Measurements from ENCODE around the gene TBCK.

Gene TBCK

DNA sequence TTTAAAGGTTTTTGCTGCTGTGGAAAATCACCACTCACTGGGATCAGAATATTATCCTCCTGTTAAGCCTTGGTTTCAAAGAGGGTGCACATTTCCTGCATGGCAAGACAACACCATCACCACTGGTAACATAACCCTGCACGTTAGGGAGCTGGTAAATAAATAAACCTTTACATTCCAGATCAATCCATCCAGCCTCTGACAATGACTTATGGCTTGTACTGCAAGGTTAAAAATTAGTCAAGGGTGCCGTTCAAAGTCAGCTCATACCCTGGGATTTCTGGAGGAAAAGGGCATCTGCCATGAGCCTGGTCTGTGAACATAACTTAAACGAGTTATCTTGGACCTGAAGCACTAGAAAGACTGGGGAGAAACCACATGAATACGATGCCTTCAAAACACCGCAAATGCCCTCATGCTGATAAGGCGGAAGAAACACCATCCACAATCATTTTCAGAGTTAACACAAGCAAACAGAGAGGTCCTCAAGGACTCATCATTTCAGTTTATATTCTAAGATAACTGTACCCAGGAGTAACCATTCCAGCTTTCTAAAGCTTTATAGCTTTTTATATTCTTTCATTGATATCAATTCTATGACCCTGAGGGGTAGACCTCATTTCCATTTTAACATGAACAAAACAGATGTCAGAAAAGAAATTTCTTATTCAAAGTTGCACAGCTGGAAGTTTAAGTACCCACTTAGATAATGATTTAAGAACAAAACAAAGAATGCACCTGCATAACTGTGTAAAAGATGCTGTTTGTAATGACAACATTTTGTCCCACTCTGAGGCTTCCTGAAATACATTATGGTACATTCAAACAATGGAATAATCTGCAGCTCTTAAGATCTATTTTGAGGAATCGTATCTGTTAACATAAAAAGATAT, 317.6 kb downstream of the TBCK start:
- no peak for DNase-seq (ENCODE audit: low read depth in 2 of 2)
- no peak overlapping the region for H3K4me3 ChIP-seq (replicated peaks in 1 of 2; ENCODE audit: low read depth in 2 of 2, low read length in 2 of 2)
- TF ChIP-seq, protein P1, sequence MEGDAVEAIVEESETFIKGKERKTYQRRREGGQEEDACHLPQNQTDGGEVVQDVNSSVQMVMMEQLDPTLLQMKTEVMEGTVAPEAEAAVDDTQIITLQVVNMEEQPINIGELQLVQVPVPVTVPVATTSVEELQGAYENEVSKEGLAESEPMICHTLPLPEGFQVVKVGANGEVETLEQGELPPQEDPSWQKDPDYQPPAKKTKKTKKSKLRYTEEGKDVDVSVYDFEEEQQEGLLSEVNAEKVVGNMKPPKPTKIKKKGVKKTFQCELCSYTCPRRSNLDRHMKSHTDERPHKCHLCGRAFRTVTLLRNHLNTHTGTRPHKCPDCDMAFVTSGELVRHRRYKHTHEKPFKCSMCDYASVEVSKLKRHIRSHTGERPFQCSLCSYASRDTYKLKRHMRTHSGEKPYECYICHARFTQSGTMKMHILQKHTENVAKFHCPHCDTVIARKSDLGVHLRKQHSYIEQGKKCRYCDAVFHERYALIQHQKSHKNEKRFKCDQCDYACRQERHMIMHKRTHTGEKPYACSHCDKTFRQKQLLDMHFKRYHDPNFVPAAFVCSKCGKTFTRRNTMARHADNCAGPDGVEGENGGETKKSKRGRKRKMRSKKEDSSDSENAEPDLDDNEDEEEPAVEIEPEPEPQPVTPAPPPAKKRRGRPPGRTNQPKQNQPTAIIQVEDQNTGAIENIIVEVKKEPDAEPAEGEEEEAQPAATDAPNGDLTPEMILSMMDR (IDR thresholded peaks at IDR 0.05; ENCODE audit: low read depth, low read length), result no peak

- DNase-seq (ENCODE audit: low read depth in 2 of 2), result no peak
- no peak overlapping the region for H3K4me3 ChIP-seq (replicated peaks in 1 of 2; ENCODE audit: low read depth in 2 of 2, low read length in 2 of 2)
- TF ChIP-seq, protein P1 (IDR thresholded peaks at IDR 0.05; ENCODE audit: low read depth, low read length), result no peak
Observed at GRCh38 chr4:105996845-105997244, 319.2 kb downstream of the TBCK start.

DNA sequence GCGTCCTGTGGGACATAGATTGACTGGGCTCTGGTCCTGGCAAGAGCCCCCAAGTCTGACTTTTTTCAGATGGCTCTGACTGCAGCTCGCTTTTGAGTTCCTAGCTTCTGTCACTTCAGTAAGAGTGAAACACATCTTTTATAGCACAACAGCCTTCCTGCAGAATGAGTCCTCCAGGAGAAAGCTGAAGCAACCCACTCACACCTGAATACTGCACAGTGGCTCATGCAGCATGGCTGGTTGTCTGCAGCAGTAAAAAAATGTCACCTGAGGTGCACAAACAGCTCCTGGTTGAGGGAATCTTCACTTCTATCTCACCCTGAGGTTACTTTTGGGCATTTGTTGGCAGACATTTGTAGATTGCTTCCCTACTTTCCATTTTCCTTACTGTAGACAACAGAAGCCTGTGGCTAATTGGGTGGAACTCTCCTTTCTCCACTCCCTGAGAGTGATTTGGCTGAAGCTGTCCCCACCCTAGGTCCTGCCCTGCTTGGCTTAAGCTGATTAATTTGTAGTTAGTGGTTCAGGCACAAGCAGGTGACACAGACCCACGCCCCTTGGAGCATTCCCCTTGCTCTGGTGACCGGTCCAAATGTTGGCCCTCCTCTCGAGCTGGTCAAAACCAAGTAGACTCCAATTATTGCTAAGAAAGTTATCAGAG, 321.0 kb downstream of the TBCK start:
- DNase-seq (ENCODE audit: low read depth in 2 of 2), result no peak
- TF ChIP-seq, protein P1 (IDR thresholded peaks at IDR 0.05; ENCODE audit: low read depth, low read length), result no peak
- H3K4me3 ChIP-seq (replicated peaks in 1 of 2; ENCODE audit: low read depth in 2 of 2, low read length in 2 of 2), result no peak overlapping the region

DNA sequence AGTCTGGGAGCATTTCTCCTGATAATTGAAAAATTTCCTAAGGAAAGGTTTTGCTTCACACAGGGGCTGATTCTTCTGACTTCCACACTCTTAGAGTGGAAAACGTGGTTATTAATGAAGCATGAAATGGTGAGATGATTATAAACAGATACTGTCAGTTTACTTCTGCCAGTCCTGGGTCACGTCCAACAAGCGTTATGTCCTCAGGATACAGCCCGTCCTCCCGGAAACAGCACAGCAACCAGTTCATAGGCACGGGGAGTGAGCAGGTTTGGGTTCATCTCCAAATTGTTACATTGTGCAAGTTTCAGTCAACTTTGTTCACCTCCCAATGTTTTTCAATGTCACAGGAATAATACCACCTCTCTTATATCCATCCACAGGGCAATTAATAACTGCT, 321.9 kb downstream of the TBCK start:
- TF ChIP-seq, protein P1 (IDR thresholded peaks at IDR 0.05; ENCODE audit: low read depth, low read length), result no peak
- DNase-seq (ENCODE audit: low read depth in 2 of 2), result no peak
- H3K4me3 ChIP-seq (replicated peaks in 1 of 2; ENCODE audit: low read depth in 2 of 2, low read length in 2 of 2), result no peak overlapping the region

- DNase-seq (ENCODE audit: low read depth in 2 of 2), result peak in 1 of 2 donors; percentile 21
- TF ChIP-seq, protein P1 (IDR thresholded peaks at IDR 0.05; ENCODE audit: low read depth, low read length), result no peak
- no peak overlapping the region for H3K4me3 ChIP-seq (replicated peaks in 1 of 2; ENCODE audit: low read depth in 2 of 2, low read length in 2 of 2)
Observed at GRCh38 chr4:105992641-105993305, 323.2 kb downstream of the TBCK start.

GRCh38 chr4:105991726-105992125, 324.3 kb downstream of the TBCK start:
- TF ChIP-seq, protein P1 (IDR thresholded peaks at IDR 0.05; ENCODE audit: low read depth, low read length), result no peak
- no peak overlapping the region for H3K4me3 ChIP-seq (replicated peaks in 1 of 2; ENCODE audit: low read depth in 2 of 2, low read length in 2 of 2)
- no peak for DNase-seq (ENCODE audit: low read depth in 2 of 2)
